Measurements from ENCODE around the gene TYMP. TPM values are rescaled to one million over a fixed set of nuclear protein-coding genes. Genes with fewer than 3 reads are reported as not detected.

TYMP gene, protein sequence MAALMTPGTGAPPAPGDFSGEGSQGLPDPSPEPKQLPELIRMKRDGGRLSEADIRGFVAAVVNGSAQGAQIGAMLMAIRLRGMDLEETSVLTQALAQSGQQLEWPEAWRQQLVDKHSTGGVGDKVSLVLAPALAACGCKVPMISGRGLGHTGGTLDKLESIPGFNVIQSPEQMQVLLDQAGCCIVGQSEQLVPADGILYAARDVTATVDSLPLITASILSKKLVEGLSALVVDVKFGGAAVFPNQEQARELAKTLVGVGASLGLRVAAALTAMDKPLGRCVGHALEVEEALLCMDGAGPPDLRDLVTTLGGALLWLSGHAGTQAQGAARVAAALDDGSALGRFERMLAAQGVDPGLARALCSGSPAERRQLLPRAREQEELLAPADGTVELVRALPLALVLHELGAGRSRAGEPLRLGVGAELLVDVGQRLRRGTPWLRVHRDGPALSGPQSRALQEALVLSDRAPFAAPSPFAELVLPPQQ
- polyA plus RNA-seq (ENCODE audit: insufficient read length in 4 of 4): 1 to 10 TPM in 3 of 4 donors, under 1 TPM in 1; 0.83 to 4.3 (median 2.1) TPM

DNA sequence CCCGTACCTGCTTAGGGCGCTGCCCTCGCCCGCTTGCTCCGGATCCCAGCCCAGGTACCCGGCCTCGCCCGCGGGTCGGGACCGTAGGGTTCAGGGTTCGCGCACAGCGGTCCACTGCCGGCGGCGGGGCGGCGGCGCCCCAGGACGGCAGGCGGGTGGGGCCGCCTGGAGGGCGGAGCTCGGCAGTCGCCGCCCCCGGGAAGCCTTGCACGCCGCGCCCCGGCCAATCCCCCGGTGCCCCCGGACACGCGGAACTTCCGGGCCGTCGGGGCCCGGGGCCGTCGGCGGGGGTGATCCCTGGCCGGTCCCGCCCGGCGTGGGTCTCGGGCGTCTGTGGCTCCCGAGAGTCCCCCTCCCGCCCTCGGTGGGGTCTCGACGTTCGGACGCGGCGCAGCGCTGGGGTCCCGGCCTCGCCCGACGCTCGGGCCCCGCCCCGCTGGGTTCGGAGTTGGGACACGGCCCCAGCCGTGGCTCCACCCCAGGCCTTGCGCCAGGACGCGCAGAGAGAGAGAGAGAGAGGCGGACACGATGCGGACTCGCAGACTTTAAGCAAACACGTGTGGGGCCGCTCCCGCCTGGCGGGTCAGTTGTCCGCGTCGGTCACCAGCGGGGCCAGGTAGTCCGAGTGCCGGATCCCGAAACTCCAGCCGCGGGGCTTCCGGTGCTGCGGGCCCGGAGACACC lies at the start of gene TYMP:
Gene TYMP (minus strand): TSS at position 116 of the 683 bp plus-strand sequence. CDS start 303 bp downstream, outside the sequence.
- no peak for DNase-seq (ENCODE audit: low read depth in 4 of 4, low spot score in 3 of 4)

DNA sequence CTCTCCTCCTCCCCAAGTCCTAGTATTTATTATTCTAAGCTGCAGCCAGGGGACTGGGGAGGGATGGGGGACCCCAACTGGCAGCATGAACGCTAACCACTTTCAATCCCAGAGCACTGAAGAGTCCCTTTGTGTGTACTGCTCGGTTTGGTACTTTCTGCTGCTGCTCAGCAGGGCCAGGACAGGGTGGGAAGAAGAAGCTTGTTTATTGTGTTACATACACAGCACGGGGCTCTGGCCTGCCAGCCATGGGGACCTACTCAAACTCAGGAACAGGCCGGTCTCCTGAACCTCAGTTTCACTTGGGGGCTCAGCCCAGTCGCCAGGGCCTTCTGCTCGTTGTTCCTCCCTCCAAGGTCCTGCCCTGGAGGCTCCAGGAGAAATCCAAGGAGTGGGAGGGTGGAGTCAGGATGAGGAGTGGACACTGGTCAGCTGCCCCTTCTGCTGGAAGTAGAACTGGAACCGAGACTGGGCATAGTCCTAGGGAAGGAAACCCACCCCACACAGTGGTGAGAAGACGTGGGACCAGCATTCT lies 49.0 kb upstream of the TYMP start:
- DNase-seq (ENCODE audit: low read depth in 4 of 4, low spot score in 3 of 4): no peak

DNA sequence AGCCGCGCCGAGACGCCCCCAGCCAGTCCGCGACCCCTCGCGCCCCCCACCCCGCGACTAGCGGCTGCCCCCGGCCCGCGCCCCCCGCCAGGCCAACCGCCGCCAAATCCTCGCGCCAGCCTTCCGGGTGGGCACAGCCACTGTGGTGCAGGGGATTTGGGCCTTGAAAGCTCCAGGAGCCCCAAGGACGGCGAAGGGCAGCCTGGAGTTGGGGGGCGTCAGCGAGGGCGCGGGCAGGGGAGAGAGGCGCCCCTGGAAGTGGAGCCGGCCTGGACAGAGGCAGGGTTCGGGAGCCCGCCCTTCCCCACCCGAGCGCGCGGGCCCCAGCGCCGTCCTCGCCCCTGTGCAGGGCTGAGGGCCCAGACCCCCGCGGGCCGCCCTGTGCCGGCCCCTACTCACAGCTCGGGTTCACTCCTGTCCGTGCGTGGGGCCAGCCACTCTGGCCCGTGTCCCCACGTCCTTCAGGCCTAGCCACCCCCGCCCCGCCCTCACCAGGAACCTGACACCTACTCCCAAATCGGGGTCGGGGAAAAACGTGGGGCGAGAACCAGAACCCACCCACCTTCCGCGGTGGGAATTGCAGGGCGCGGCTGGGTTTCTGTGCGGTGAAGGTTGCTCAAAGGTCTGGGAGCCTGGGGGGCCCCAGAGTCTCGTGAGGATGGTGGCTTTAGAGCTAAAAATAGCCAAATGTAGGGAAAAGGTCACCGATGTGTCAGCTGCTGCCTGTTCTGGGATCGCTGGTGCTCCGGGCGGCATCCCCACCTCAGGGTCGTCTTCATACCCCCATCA lies 48.4 kb upstream of the TYMP start, which contains the start of gene CPT1B:
Gene CPT1B (minus strand): TSS at position 441 of the 789 bp plus-strand sequence. CDS start 512 bp downstream, outside the sequence.
- no peak for DNase-seq (ENCODE audit: low read depth in 4 of 4, low spot score in 3 of 4)

DNA sequence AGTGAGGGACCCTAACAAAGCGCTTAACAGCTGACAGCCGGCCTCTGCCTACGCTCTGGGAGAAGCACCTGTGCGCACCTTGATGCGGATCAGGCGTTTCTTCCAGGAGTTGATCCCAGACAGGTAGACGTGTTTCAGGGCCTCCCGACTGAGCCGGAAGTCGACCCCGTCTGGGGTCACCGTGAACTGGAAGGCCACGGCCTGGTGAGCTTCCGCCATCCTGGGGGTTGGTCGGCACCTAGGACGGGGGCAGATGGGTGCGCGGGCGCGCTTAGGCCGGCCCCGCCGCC lies 47.8 kb upstream of the TYMP start:
- DNase-seq (ENCODE audit: low read depth in 4 of 4, low spot score in 3 of 4): no peak

DNA sequence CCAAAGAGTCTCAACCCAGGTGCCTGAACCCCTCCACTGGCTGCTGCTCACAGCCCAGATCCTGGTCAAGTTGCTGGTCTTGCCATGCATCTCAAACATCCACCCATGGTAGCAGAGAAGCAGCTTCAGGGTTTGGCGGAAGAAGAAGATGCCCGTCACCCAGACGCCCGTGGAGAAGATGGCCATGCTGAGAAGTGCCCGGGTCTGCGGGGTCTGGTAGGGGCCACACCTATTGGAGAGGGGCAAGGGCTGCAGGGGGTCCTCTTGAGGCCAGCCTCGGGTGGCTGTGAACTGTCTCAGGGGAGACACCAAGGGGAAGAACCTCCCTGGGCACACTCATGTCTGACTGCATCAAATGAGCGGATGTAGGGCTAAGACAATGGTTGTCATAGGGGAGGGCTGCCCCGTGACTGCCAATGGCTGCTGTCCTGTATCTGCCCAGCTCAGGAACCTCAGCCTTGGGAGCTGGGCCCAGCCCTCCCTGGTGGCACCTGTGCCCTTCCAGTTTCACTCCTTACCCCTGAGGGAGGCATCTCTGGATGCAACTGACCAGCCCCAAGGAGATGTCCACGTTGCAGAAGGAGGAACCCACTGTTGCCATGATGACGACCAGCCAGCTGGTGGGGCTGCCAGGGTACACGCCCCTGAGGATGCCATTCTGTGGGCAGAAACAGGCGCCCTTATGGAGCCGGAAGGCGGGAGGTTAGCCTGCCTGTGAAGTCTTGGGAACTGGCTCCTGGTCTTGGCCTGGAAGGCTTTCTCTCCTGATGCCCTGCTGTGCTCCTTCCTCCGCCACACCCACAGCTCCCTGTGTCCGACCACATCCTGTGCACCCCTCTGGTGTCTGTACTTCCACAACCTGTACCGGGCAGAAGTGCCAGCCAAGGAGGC lies 47.2 kb upstream of the TYMP start:
- no peak for DNase-seq (ENCODE audit: low read depth in 4 of 4, low spot score in 3 of 4)

DNA sequence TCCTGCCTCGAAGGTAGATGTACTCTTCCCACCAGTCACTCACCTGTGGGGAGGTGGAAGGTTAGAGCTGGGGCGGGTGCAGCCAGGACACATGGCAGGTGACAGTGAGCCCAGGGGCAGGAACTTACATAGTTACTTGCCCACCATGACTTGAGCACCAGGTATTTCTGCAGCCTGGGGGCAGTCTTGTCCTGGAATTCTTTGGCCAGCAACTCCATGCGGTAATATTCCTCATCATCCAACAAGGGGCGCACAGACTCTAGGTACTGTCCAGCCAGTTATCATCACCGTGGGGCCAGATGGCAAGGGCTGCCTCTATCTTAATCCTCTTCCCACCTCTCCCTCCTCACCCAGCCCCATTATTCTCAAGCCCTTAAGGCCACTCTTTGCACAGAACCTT lies 46.3 kb upstream of the TYMP start:
- no peak for DNase-seq (ENCODE audit: low read depth in 4 of 4, low spot score in 3 of 4)

DNA sequence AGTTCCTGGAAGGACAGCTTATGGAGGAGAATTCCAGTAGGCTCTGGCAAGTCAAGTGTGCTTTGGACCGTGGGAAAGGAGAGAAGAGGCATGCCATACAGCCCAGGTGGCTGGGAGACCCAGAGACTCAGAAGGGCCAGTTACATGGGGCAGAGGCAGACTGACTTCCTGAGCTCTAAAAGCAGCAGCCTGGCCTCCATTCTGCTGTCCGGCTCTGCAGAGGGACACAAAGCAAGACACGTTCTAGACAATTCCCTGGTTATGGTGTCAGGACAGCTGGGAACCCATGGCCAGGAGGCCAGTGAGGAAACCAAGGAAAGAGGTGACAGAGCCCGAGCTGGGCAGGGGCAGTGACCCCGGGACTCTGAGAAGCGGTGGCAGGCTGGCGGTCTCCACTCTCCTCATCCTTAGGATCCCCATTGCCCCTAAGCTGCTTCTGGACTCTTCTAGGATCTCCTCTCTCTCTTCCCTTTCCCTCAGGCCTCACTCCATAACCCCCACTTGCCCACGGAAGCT lies 45.7 kb upstream of the TYMP start:
- DNase-seq (ENCODE audit: low read depth in 4 of 4, low spot score in 3 of 4): no peak

DNA sequence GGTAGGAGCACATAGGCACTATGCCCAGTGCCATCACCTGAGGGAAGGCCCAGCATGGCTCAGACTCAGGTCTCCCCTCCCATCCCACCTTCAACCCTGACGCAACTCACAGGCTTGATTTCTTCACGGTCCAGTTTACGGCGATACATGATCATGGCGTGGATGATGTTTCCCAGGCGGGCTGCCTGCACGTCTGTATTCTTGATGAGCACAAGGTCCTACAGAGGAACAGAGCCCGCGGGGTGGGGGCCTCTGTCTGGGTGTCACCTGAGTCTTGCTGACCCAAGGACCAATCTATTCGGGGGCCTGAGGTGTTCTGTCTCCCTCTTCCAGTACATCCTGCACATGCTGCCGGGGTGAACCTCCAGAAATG lies 44.6 kb upstream of the TYMP start:
- DNase-seq (ENCODE audit: low read depth in 4 of 4, low spot score in 3 of 4): no peak

DNA sequence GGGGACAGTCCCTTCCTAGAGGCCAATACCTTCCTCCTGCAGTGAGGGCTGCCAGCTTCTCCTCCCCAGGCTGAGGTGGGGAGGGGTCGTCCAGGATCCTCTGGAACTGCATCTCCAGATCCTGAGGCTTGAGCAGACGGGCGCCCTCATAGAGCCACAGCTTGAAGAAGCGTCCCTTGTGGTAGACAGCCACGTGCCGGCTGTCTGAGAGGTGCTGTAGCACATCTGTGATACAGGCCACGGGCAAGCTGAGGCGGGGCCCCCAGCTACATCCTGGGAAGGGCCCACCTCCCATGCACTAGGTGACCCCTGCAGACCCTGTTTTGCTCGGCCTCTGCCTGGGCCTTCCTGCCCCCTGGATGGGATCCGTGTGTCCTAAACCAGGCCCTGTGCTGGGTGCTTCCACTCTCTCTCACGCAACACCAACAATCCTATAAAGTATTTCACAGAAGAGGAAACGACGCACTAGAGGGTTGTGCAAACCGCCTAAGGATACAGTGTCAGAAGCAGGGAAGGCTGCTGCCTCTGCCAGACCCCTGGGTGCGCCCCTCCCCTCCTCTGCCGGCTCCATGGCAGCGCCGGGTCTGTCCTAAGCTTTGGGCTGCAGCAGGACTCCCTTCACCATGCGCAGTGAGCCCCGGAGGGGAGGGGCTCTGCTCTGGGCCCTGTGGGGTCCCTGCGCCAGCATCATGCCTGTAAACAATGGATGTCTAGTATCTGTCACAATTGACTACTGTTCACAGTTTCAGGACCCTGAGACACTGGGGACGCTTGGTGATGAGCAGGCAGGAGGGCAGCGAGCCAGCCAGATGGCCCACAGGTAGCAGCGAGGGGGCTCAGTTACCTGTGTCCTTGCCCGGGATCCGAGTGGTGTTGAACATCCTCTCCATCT lies 43.9 kb upstream of the TYMP start:
- no peak for DNase-seq (ENCODE audit: low read depth in 4 of 4, low spot score in 3 of 4)

DNA sequence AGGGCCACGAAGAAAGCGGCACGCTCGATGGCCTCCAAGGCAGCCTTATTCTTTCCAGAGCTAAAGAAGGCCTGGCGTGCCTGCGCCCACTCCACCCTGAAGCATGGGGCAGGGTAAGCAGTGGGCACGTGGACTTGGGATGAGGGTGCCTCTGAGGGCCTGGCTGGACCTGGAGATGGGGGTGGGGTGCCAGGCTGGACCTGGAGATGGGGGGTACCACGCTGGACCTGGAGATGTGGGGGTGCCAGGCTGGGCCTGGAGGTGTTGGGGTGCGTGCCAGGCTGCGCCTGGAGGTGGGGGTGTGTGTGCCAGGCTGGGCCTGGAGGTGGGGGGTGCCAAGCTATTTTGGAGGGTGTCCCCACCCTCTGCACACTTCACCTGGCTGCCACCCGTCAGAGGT lies 43.2 kb upstream of the TYMP start:
- DNase-seq (ENCODE audit: low read depth in 4 of 4, low spot score in 3 of 4): no peak

DNA sequence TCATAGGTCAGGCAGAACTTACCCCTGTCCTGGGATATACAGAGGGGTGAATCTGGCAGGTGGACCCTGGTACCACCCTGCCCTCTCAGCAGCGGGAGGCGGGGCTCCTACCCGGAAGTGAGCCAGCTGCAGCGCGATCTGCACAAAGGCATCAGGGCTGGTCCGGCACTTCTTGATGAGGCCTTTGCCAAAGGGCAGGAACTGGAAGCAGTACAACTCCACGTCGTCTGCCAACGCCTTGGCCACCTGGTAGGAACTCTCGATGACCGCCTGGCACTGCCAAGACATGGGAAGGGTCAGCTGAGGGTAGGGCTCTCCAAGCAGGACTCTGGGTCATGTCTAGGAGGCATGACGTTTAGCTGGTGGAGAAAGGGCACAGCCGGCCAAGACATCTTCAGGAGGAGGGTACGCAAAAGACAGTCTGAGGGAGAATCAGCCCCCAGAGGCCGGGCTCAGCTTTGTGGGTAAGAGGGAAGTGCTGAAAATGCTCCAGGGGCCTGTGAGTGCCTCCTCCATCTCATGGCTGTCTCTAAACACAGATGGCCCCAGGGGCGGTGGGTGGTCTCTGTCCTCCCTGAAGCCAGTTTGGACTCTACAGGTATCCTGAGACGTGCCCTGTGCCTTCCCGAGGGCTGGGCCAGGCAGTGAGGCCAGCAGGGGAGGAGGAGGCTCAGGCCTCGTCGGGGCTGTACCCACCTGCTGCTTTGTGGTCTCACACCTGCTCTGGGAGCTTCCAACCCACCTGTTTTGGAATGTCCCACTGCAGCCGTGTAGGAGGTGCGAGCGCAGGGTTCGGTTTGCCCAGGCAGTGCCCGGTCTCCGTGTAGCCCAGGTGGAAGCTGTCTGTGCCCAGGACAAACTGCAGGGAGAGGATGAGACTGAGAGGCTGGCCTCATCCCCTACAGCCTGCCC lies 41.7 kb upstream of the TYMP start:
- no peak for DNase-seq (ENCODE audit: low read depth in 4 of 4, low spot score in 3 of 4)

DNA sequence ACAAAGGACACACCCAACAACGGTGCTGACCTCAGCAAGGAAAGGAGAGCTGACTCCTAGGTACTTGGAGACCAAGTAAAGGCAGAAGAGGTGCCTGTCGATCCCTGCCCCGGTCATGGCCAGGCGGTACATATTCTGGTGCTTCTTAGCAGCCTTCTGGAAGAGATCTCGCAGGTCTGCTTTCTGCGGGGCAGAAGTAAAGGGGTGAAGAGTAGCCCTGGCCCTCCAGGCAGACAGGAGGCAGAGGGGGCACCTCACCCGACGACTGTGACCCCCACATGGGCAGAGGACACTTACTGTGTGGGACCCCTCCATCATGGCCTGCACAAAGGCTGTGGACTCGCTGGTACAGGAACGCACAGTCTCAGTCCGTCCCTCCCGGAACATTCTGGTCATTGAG lies 41.0 kb upstream of the TYMP start:
- no peak for DNase-seq (ENCODE audit: low read depth in 4 of 4, low spot score in 3 of 4)

DNA sequence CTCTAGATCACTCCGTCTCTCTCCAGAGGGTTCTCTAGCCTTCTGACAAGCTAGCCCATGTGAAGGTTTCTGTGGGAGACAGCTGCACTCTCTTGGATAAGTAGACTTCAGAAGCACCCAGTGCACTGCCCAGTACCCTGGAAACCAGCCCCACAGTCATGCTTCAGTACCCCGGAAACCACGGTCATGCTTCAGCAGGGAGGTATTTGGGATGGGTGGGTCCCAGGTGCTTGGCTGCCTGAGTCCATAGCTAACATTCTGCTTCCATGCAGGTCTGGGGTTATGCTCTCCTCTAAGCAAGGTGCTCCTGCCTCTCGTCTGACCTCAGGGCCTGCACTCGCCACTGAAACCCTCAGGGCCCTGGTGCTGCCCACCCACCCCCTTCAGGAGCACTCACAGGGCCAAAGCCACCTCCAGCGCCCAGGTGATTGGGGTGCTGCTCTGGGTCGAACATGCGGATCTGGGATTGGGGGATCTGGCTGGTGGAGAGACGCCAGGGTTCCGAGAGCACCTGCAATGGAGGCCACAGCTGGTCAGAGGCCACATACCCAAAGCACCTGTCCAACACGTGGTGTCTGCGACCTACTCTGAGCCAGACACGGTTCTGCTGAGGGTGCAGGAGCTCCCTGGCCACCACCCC lies 40.2 kb upstream of the TYMP start:
- no peak for DNase-seq (ENCODE audit: low read depth in 4 of 4, low spot score in 3 of 4)

DNA sequence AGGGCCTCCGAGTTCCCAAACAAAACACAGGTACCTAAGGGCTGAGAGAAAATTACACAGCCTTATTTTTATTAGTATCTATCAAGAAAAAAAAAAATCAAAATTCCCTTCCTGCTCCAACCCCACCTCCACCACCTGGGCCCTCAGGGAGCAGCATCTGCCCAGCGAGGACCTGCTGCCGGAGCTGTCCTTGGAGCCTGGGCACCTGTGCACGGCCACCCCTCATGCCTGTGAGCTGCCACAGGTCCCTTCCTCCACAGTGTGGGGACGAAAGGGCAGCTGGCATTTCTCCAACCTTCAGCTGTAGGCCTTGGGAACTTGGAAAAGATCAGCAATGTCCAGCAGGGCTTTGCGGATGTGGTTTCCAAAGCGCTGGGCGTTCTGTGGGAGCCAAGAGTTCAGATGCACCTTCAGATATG lies 39.2 kb upstream of the TYMP start:
- DNase-seq (ENCODE audit: low read depth in 4 of 4, low spot score in 3 of 4): no peak

DNA sequence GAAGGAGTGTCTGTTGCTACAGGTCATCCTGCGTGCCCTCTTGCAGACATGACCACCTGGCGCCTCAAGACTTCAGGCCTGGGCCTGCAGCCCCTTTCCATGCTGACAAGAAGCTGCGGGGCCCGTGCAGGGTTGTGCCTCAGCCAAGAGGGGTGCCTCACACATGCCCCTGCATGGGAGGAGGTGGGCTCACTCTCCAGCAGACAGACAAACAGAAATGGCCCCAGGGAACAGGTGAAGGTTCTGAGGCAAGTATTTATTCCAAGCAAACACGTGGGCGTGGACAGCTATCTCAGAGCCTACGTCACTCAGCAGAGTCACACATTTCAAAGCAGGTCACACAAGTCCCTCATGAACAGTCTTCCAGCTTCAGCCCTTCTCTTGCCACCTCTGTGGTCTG lies 38.8 kb upstream of the TYMP start:
- DNase-seq (ENCODE audit: low read depth in 4 of 4, low spot score in 3 of 4): no peak

DNA sequence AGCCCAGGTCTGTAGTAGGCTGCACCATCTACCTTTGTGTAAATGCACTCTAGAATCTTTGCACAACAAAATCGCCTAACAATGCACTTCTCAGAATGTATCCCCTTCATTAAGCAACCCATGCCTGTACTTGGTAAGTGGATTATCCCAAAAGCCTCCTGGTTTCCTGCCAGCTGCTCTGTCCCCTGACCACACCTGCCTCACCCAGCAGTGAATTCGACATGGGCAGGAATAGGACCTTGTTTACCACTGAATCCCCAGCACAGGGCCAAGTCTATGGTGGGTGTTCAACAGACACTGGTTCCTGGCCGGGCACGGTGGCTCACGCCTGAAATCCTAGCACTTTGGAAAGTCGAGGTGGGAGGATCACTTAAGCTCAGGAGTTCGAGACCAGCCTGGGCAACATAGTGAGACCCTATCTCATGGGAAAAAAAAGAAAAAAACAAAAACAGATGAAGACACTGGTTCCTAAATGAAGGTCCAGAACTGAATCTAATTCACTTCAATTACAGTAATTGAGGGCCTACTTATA lies 38.0 kb upstream of the TYMP start:
- DNase-seq (ENCODE audit: low read depth in 4 of 4, low spot score in 3 of 4): no peak

DNA sequence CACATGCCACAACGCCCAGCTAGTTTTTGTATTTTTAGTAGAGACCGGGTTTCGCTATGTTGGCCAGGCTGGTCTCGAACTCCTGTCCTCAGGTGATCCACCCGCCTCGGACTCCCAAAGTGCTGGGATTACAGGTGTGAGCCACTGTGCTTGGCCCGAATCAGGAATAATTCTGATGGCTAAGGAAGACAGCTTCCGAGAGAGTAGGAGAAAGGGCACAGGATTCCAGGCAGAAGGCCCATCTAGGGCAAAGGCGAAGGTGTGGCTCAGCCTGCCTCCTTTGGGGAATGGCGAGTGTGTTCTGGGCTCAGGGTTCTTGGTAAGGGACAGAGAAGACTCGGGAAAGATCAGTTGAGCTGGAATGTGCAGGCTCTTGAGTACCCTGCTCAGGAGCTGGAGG lies 34.5 kb upstream of the TYMP start:
- no peak for DNase-seq (ENCODE audit: low read depth in 4 of 4, low spot score in 3 of 4)
